IMR-90 (cell line): ENCODE measurements around the gene HACD2. TPM values are rescaled to one million over a fixed set of nuclear protein-coding genes. Genes with fewer than 3 reads are reported as not detected.

Experiments used
- ATAC-seq: fragments of 200-7000 bp; cut with Tn5 transposase; 2 replicates; pipeline ENCODE4 v1.9.1; 2020; ENCODE audit warnings: low read depth, mild to moderate bottlenecking, moderate library complexity
- BruUV-seq: library from RNA; stranded (reverse); fragments of 400-500 nt; replicated peaks from 2 replicates; lab custom pipeline; 2021; lab: Mats Ljungman, UMichigan
- CTCF ChIA-PET: fragments of 300-600 bp; formaldehyde crosslinking; extraction: SDS; loops from one replicate; lab custom pipeline; 2021; ENCODE audit warnings: antibody characterized with exemption; lab: Yijun Ruan, JAX
- POLR2A ChIA-PET: fragments of 300-600 bp; sonication (Branson Sonifier 250); formaldehyde crosslinking; loops from one replicate; lab custom pipeline; 2022; ENCODE audit warnings: antibody characterized with exemption; ENCODE audit not compliant: unreplicated experiment; lab: Charles Lee
- DNase-seq: peaks from one replicate; pipeline ENCODE4 v3.0.0; 2013
- H2AFZ ChIP-seq: replicated peaks from 2 replicates; pipeline ENCODE3; 2013; ENCODE audit warnings: low read length, mild to moderate bottlenecking; ENCODE audit not compliant: poor library complexity
- H2AK5ac ChIP-seq: 2 replicates; pipeline ENCODE4 v1.6.1; 2013; ENCODE audit warnings: low read depth, low read length, inconsistent platforms
- H2AK9ac ChIP-seq: replicated peaks from 2 replicates; pipeline ENCODE3; 2013; ENCODE audit warnings: mild to moderate bottlenecking, low read depth, low read length, moderate library complexity; ENCODE audit not compliant: poor library complexity
- H2BK120ac ChIP-seq: 2 replicates; pipeline ENCODE4 v1.6.1; 2013; ENCODE audit warnings: low read depth, low read length, inconsistent platforms
- H2BK15ac ChIP-seq: 3 replicates; pipeline ENCODE4 v1.6.1; 2013; ENCODE audit warnings: low read depth, low read length, inconsistent platforms
- H2BK20ac ChIP-seq: 2 replicates; pipeline ENCODE4 v1.6.1; 2013; ENCODE audit warnings: low read depth, mild to moderate bottlenecking, inconsistent platforms, low read length, moderate library complexity
- H2BK5ac ChIP-seq: 2 replicates; pipeline ENCODE4 v1.6.1; 2013; ENCODE audit warnings: mild to moderate bottlenecking, low read depth, low read length, inconsistent platforms; ENCODE audit not compliant: poor library complexity, severe bottlenecking
- H3K14ac ChIP-seq: replicated peaks from 2 replicates; pipeline ENCODE4 v1.6.1; 2013; ENCODE audit warnings: low read depth, low read length, inconsistent platforms
- H3K18ac ChIP-seq: 2 replicates; pipeline ENCODE4 v1.6.1; 2013; ENCODE audit warnings: low read depth, low read length, control low read depth
- H3K23ac ChIP-seq: 2 replicates; pipeline ENCODE4 v1.6.1; 2013; ENCODE audit warnings: low read depth, low read length, inconsistent platforms
- H3K27ac ChIP-seq: 2 replicates; pipeline ENCODE4 v1.5.1; 2013; ENCODE audit warnings: mild to moderate bottlenecking, control low read depth, low read length; ENCODE audit not compliant: insufficient read depth
- H3K27me3 ChIP-seq: 2 replicates; pipeline ENCODE4 v1.6.1; 2013; ENCODE audit warnings: low read length; ENCODE audit not compliant: control insufficient read depth, insufficient read depth
- H3K36me3 ChIP-seq: 2 replicates; pipeline ENCODE4 v1.6.1; 2013; ENCODE audit warnings: low read length, mixed read lengths; ENCODE audit not compliant: control insufficient read depth, insufficient read depth
- H3K4ac ChIP-seq: 2 replicates; pipeline ENCODE4 v1.6.1; 2013; ENCODE audit warnings: low read depth, low read length, inconsistent platforms
- H3K4me1 ChIP-seq: 2 replicates; pipeline ENCODE4 v1.6.1; 2013; ENCODE audit warnings: low read length, mixed read lengths; ENCODE audit not compliant: control insufficient read depth, insufficient read depth
- H3K4me2 ChIP-seq: 2 replicates; pipeline ENCODE4 v1.6.1; 2013; ENCODE audit warnings: low read depth, mild to moderate bottlenecking, control low read depth, low read length, moderate library complexity
- H3K4me3 ChIP-seq: 2 replicates; pipeline ENCODE4 v1.5.1; 2013; ENCODE audit warnings: low read depth, mild to moderate bottlenecking, control low read depth, low read length, moderate library complexity; ENCODE audit not compliant: insufficient read depth
- H3K56ac ChIP-seq: 2 replicates; pipeline ENCODE4 v1.6.1; 2013; ENCODE audit warnings: low read length, inconsistent platforms; ENCODE audit not compliant: insufficient read depth; ENCODE audit errors: extremely low read depth
- H3K79me1 ChIP-seq, 2 experiments: 2 replicates each; pipeline ENCODE4 v1.6.1; 2013; ENCODE audit warnings: low read length in 2 of 2, inconsistent platforms in 1 of 2, low read depth in 1 of 2
- H3K9ac ChIP-seq: 2 replicates; pipeline ENCODE4 v1.6.1; 2013; ENCODE audit warnings: low read depth, low read length, control low read depth
- H3K9me1 ChIP-seq: 2 replicates; pipeline ENCODE4 v1.6.1; 2013; ENCODE audit warnings: low read length, inconsistent platforms; ENCODE audit not compliant: insufficient read depth
- H3K9me3 ChIP-seq: 2 replicates; pipeline ENCODE4 v1.6.1; 2013; ENCODE audit warnings: low read length; ENCODE audit not compliant: control insufficient read depth, insufficient read depth
- H4K20me1 ChIP-seq: 2 replicates; pipeline ENCODE4 v1.6.1; 2013; ENCODE audit warnings: low read length, inconsistent platforms; ENCODE audit not compliant: insufficient read depth
- H4K5ac ChIP-seq: 2 replicates; pipeline ENCODE4 v1.6.1; 2013; ENCODE audit warnings: mild to moderate bottlenecking, low read depth, low read length, control low read depth
- H4K8ac ChIP-seq, 2 experiments: 2 replicates each; pipeline ENCODE4 v1.6.1; 2013; ENCODE audit warnings: low read depth in 2 of 2, low read length in 2 of 2, control low read depth in 1 of 2, inconsistent platforms in 1 of 2
- H4K91ac ChIP-seq: 2 replicates; pipeline ENCODE4 v1.6.1; 2013; ENCODE audit warnings: low read depth, low read length, inconsistent platforms; ENCODE audit not compliant: insufficient read depth
- BHLHE40 ChIP-seq: fragments of 150-350 bp; IDR thresholded peaks from 2 replicates; pipeline ENCODE4 v1.6.1; 2016; ENCODE audit warnings: mild to moderate bottlenecking, low read depth, low read length
- CHD1 ChIP-seq: IDR thresholded peaks from 2 replicates; pipeline ENCODE4 v1.6.1; 2012; ENCODE audit warnings: low read depth, low read length, improper control_type of control experiment
- ELK1 ChIP-seq: fragments of 150-350 bp; IDR thresholded peaks from 2 replicates; pipeline ENCODE4 v1.6.1; 2016; ENCODE audit warnings: low read depth, mild to moderate bottlenecking, low read length, moderate library complexity, borderline replicate concordance
- MAFK ChIP-seq: IDR thresholded peaks from 2 replicates; pipeline ENCODE4 v1.6.1; 2012; ENCODE audit warnings: low read depth, low read length, improper control_type of control experiment
- MXI1 ChIP-seq: IDR thresholded peaks from 2 replicates; pipeline ENCODE4 v1.6.1; 2012; ENCODE audit warnings: low read depth, mild to moderate bottlenecking, low read length, moderate library complexity, borderline replicate concordance
- NFE2L2 ChIP-seq: fragments of 150-350 bp; IDR thresholded peaks from 2 replicates; pipeline ENCODE4 v1.6.1; 2016; ENCODE audit warnings: low read depth, mild to moderate bottlenecking, low read length
- POLR2A ChIP-seq: IDR thresholded peaks from 2 replicates; pipeline ENCODE4 v1.6.1; 2012; ENCODE audit warnings: mild to moderate bottlenecking, low read depth, low read length
- RAD21 ChIP-seq: IDR thresholded peaks from 2 replicates; pipeline ENCODE4 v1.6.1; 2012; ENCODE audit warnings: low read length, improper control_type of control experiment
- RFX5 ChIP-seq: IDR thresholded peaks from 2 replicates; pipeline ENCODE4 v1.8.0; 2012; ENCODE audit warnings: low read depth, mild to moderate bottlenecking, low read length, moderate library complexity
- USF2 ChIP-seq: fragments of 150-350 bp; IDR thresholded peaks from 2 replicates; pipeline ENCODE4 v1.6.1; 2017; ENCODE audit warnings: mild to moderate bottlenecking, antibody characterized with exemption, low read length, low read depth
- WGBS, 2 experiments: methylation state at CpG; one replicate each; pipeline versions ENCODE4 v1.1.5 to v1.1.7; 2013; ENCODE audit warnings: missing lambda C conversion rate in 2 of 2; ENCODE audit not compliant: insufficient read length in 1 of 2; ENCODE audit errors: extremely low coverage in 2 of 2; 5-methylcytosine and 5-hydroxymethylcytosine counted together
- dilution Hi-C: fragments of 300-500 bp; cut with HindIII; formaldehyde crosslinking; loops from one replicate; pipeline ENCODE4 v1.14.3; 2018; ENCODE audit warnings: low sequenced_read_pairs; ENCODE audit not compliant: unreplicated experiment
- in situ Hi-C: fragments of 300-500 bp; cut with MboI; formaldehyde crosslinking; loops from 3 replicates; pipeline ENCODE4 v1.14.3; 2019; ENCODE audit warnings: low sequenced_read_pairs, inconsistent platforms, mixed read lengths
- intact Hi-C: fragments of 100-400 bp; cut with micrococcal nuclease; formaldehyde crosslinking; loops from 2 replicates; pipeline ENCODE4 v1.10.0; 2022
- polyA plus RNA-seq, 3 experiments: library from polyadenylated mRNA; depleted of rRNA; stranded (reverse); fragments of >200 nt; gene quantifications; 2 replicates each; pipeline ENCODE4 v1.2.3, GENCODE V29; 2012; ENCODE audit warnings: low replicate concordance in 1 of 3
- total RNA-seq: library from RNA; depleted of rRNA; stranded (reverse); fragments of >200 nt; gene quantifications from 2 replicates; pipeline ENCODE4 v1.2.3, GENCODE V29; 2012

Gene HACD2
- total and polyA plus RNA-seq, 2 of the 4 experiments (the other 2 are of a cell fraction), result 21.5 to 22.6 TPM

GRCh38 chr3:123618076-123618708 lies 33.3 kb upstream of the HACD2 start:
- Histone ChIP-seq H4K91ac (peak overlapping the region; percentile 74), H3K9me1 (peaks cover 29% of the 10 kb centered on the region), H3K79me1 (peaks cover 15 to 74% of the 10 kb centered on the region in 2 experiments), H2BK15ac (no peak overlapping the region; the same call in 2 of the 3 replicates), H3K18ac (peak overlapping the region; percentile 26), H3K4ac (peak overlapping the region; percentile 86), H4K5ac (peak overlapping the region; percentile 14; the same call in 1 of the 2 replicates), H2BK20ac (peak overlapping the region; percentile 11; the same call in 1 of the 2 replicates), H3K9ac (peak overlapping the region; percentile 96), H2BK5ac (peak overlapping the region; percentile 22), H3K23ac (peak overlapping the region; percentile 94), H3K27me3 (no peaks in the 10 kb centered on the region), H3K36me3 (peaks cover 62% of the 10 kb centered on the region), H3K27ac (peak overlapping the region; percentile 69; the same call in 1 of the 2 replicates), H2AFZ (no peak overlapping the region), H3K9me3 (no peaks in the 10 kb centered on the region), H2AK5ac (peak overlapping the region; percentile 64), H3K14ac (peak overlapping the region; percentile 73), H3K56ac (peak overlapping the region; percentile 35), H3K4me2 (peak overlapping the region; percentile 94), H4K8ac (peak overlapping the region; percentile 28 to 71; a peak in 3 of 4 replicates), H2AK9ac (peak overlapping the region; percentile 0), H4K20me1 (peaks cover 49% of the 10 kb centered on the region), H2BK120ac (peak overlapping the region; percentile 33), H3K4me3 (peak overlapping the region; percentile 61), H3K4me1 (peaks cover 37% of the 10 kb centered on the region)
- WGBS, 2 experiments, result 80% methylated on average over 1 of the region's 7 CpGs; no CpG with 5 or more reads in 1 of the 2 experiments
- DNase-seq (no peak), ATAC-seq (no peak)
- POLR2A ChIA-PET, result interaction anchor here (0.6 to 0.9 kb wide), 2 partner anchors 21 to 34 kb away, joined by 4 to 8 read pairs; no protein-coding TSS in a partner anchor
- in situ Hi-C loops (no loop called here), dilution Hi-C loops (no loop called here), intact Hi-C loops (no loop called here)
- BruUV-seq, result no TSS peak
- TF ChIP-seq RAD21, result no peak
- no peak for TF ChIP-seq MXI1
- TF ChIP-seq USF2, result no peak
- no peak for TF ChIP-seq CHD1
- no peak for TF ChIP-seq RFX5
- no peak for TF ChIP-seq MAFK
- TF ChIP-seq POLR2A, result no peak
- TF ChIP-seq NFE2L2, result no peak
- no peak for TF ChIP-seq ELK1
- TF ChIP-seq BHLHE40, result no peak
- CTCF ChIA-PET, result interaction anchor here (0.5 to 3.4 kb wide), 2 partner anchors 24 to 25 kb away, joined by 4 to 13 read pairs; no protein-coding TSS in a partner anchor
